Measurements from ENCODE around the gene BCL6.

BCL6 gene

DNA sequence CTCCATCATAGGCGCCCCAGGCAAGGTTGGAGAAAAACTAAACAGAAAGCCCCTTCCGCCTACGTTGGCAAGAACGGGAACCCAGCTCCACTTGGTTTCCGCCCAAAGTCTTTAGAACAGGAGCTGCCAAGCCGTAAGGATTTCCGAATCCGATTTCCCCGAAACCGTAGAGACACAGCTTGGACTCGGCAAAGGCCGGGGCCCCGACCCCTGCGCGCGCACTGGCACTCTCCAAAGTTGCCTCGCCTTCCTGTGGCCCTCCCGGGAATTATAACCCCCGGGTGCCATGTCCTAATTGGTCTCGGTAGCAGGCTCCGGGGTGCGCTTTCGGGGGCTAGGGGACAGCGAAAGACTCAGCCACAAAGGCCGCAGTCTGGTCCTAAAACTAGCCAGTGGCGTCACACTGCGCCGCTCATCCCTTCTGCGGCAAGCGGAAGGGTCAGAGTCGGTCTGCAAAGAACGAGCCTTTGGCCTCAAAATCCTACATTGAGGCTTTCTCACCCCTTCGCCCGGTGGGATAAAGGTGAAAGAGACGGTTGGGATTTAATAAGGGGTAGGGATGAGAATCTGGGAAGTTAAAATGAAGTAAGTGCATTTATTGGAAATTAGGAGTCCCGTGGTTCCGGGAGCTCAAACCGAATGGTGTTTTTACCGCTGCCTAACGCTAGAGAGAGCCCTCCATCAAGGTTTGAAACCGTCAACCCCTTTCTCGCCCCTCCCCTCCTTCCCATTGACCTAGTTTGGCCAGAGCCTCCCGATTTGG lies 6.8 kb downstream of the BCL6 start:
- DNase-seq = peak; percentile 93

- no peak for DNase-seq
Measured at GRCh38 chr3:187738071-187738330, 7.3 kb downstream of the BCL6 start.

DNA sequence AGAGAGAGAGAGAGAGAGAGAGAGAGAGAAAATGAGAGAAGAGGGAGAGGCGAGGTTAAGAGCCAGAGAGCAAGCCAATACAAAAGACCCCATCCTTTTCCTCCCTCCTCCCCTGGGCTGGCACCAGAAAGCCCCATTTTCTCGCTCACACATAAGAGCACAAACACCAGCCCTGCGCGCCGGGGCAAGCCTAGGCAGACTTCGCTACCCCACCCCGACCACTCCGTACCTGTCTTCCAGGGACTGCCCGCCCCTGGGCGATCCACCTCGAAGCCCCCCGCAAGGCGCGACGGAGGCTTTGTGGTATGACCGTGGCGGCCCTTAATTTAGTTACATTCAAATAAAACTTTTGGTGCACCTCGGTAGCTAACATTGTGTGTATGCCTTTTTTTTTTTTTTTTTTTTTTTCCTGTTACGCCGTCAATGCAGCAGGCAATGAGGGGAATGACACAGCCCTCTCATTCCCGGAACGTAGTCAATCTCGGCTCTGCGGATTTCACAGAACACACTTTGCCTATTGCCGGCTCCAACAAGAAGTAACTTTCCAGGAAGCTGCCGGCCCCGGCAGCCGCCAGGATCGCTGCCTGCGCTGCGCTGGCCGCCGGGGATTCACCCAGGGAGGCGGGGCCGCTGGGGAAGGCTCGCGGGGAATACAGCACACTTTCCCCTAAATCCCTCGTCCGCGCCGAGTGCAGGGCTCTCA lies 7.7 kb downstream of the BCL6 start:
- peak; percentile 38 for DNase-seq

DNA sequence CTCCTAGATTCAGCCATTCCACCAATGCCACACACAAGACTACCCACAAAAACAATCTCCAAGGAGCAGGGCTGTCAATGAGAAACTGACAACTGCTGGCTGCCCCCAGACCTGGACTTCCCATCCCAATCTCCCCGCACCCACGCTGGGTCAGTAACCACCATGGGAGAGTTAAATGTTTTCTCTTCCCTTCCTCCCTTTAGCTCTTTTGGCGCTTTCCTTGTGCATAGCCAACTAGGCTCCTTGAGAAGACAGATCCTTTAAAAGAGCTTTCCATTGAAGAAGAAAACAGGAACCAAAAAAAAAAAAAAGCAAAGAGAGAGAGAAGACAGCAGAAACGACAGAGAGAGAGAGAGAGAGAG lies 8.3 kb downstream of the BCL6 start:
- DNase-seq = no peak

DNA sequence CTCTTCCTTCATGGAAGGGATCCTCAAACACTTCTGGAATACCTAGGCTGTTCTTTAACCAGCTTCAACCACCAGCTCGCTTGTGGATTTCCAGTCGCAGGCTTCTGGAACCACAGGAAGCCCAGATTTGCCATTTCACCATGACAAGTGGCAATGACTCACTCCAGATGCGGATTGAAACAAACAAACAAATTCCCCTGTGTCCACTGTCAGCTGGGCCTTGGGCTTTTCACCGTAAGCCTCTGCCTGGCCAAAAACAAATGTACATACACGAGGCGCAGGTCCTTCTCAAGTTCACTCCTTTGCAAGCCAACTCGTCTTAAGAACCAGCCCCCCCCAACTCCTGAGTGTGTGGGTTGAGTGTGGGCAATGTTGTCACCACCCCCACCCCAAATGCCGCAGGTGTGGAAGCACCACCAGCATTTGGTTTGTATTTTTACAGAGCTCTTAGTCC lies 8.8 kb downstream of the BCL6 start:
- peak; percentile 29 for DNase-seq

DNA sequence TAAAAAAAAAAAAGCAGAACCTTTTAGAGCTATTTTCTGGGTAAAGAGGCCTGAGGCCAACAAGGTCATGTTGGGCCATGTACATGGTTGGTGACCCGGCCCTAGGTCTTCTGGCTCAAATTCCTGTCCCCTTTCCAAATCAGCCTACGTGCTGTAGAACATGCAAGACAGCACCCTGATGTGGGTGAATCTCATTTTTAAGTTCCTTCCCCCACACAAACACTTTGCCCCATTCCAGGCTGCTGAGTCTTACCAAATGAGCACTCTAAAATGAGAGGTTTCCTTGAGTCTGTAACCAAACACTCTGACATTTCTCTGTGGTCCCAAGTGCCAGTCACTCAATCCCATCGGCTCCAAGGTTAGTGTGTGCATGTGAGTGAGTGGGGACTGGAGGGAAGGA lies 9.4 kb downstream of the BCL6 start:
- no peak for DNase-seq

- no peak for DNase-seq
Measured at GRCh38 chr3:187735383-187735782, 9.9 kb downstream of the BCL6 start.

DNA sequence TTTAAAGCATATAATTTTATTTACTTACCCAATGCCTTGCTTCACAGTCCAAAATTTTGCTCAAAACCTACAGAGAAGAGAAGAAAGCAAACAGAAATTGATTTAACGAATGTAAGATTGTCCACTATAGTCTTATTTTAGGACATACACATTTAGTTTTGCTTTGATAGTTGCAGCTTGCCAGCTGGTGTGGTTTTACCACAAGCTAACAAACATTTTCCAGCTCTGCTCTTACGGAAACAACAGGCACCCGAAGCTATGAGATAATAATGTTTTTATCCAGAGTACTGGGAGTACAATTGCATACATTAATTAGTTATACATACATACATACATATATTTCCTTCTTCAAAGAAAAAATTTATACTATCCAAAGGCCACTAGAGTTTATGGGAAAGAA lies 10.4 kb downstream of the BCL6 start:
- no peak for DNase-seq

DNA sequence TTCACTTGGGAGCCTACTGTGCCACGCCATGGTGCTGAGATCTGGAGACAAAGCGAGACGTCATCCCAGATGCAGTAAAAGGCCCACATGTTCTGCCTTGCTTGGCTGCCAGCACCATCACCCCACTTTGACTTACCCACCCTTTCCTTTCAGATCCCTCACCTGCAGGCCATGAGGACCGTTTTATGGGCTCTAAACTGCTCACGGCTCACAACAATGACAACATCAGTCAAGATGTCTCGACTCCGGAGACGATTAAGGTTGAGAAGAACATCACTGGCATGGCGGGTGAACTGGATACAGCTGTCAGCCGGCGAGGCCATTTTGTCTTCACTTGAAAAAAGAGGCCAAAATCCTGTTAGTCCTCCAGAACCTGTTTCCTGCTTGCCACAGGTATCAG lies 11.9 kb downstream of the BCL6 start:
- no peak for DNase-seq

DNA sequence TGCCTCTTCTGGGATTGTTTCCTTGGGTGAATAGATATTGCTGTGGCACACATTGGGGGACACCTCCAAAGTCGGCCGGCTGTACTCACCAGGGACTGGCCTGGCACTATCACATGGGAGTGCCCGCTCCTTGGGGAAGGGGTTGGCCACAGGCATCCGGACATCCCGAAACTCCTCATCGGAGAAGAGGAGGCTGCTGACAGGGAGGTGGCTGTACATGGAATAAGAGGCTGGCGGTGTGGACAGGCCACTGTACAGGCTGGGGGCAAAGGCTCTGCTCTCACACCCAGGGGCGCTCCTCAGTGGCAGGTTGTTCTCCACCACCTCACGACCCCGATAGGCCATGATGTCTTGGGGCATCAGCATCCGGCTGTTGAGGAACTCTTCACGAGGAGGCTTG lies 15.7 kb downstream of the BCL6 start:
- DNase-seq = no peak

- no peak for DNase-seq
Measured at GRCh38 chr3:187728940-187729583, 16.2 kb downstream of the BCL6 start.

DNA sequence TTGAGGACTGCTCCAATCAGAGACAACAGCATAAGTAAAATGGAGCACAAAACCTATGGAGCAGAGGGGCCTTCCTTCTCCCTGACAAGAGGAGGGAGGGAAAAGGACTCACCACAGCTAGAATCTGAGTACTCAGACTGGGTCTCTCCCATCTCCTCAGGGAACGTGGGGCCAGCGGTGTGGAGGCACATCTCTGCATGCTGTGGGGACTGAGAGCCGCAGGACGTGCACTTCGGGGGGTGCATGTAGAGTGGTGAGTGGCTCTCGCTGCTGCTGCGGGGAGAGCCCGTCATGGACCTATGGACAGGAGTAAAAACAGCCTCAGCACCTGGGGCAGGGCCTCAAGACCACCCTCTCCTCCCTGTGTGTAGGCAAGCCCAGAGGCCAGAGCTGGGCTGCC lies 17.0 kb downstream of the BCL6 start:
- no peak for DNase-seq

GRCh38 chr3:187726564-187726963 lies 18.7 kb downstream of the BCL6 start:
- no peak for DNase-seq

- DNase-seq = no peak
Measured at GRCh38 chr3:187725653-187726370, 19.5 kb downstream of the BCL6 start.

DNA sequence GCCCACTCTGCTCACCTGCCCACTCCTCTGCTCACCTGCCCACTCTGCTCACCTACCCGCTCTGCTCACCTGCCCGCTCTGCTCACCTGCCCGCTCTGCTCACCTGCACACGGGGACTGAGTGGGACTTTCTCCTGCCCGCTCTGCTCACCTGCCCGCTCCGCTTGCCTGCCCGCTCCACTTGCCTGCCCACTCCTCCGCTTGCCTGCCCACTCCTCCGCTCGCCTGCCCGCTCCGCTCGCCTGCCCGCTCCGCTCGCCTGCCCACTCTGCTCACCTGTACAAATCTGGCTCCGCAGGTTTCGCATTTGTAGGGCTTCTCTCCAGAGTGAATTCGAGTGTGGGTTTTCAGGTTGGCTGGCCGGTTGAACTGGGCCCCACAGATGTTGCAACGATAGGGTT lies 20.0 kb downstream of the BCL6 start:
- no peak for DNase-seq

DNA sequence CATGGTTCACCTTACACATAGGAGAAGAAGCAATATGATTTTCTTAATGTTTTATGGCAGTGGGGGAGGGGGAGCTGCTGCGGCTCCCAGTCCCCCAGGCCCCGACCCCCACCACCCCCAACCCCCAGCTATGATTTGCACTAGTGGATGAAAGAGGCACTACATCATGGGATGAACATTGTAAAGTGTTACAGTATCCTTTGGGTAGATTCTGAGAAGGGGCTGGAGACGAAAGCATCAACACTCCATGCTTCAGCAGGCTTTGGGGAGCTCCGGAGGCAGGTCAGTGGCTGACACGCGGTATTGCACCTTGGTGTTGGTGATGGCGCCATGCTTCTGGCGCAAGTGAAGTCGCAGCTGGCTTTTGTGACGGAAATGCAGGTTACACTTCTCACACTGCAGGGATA lies 23.1 kb downstream of the BCL6 start:
- DNase-seq = no peak

DNA sequence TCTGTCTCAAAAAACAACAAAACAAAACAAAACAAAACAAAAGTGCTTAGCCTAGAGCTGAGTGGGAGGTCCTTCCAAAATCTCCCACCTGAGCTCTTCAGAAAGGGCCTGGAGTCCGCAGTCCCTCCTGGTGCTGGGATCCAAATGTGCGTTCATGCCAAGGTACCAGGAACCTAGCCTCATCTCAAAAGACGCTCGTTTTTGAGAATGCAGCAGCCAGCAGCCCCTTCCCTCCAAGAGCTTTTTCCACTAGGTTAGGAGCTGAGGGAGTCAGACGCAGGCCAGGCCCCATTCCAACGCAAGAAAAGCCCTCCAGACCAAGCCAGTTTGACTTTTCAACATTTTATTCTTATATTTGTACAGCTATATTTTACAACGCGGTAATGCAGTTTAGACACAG lies 24.2 kb downstream of the BCL6 start:
- no peak for DNase-seq

GRCh38 chr3:187720337-187720670 lies 25.0 kb downstream of the BCL6 start:
- no peak for DNase-seq

- no peak for DNase-seq
Measured at GRCh38 chr3:187719628-187720336, 25.5 kb downstream of the BCL6 start.

GRCh38 chr3:187718802-187719201 lies 26.5 kb downstream of the BCL6 start:
- DNase-seq = no peak

DNA sequence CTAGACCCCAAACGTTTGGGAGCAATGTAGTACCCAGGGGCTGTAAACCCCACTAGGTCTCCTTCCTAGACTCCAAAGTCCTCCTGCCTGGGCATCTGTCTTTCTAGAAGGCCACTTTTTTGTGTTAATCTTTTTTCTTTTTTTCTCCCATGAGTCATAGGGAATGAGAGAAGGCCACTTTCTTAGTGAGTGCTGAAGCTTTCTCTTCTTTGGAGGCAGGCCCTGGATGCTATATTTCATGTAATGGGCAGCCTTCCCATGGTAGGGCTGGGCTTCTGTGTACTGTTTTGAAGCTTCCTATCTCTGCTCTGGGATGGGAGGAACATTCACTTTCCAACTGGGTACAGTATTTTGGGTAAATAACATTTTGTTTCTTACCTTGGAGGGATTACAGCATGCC lies 27.7 kb downstream of the BCL6 start:
- DNase-seq = no peak

DNA sequence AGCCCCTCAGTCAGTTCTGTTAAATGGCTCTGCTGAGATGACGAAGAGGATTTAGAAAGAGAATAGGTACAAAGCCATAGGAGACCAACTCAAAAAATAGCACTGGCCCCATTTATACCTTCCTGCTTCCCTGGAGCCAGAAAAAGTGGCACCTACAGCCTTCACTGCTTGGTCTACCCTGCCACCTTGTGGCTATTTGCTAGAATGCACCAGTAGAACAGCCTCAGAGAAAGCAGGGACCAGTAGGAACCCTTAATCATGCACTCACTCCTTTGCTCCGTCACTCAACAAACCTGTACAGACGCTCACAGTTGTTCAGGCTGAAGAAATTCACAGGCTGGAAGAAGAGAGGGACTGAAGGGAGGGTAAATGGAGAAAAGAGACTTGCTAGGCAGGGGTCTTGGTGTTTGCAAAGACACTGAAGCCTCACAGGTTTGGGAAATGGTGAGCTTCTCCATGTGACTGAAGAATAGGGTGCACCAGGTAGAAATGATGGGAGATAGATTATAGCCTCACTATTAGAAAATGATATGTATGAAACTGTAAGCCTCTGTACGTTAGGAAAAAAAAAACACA lies 30.8 kb downstream of the BCL6 start:
- DNase-seq = peak; percentile 85

DNA sequence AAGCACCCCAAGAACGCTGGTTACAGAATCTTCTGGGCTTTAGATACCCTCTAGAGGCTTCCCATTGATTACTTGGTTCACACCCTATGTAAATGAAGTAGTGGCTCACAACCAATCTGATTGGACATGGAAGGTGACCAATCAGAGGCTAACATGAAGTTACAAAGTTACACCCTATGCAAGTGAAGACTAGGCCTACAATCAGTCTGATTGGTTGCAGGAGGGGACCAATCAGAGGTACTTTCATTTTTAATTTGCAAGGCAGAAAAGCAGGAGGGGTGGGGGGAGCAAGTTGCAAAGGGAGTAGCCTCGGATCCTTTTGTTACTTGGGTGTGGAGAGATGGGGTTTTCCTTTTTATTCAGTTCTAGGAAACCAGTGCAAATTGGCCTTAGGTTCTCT lies 31.8 kb downstream of the BCL6 start:
- DNase-seq = peak; percentile 45
